ENCODE measurements around the gene OR4M2.
"Not testable (repeated sequence)": the region's sequence is repeated elsewhere in the genome, so short reads cannot be mapped to it uniquely, and the experiment has no call there.

OR4M2 gene

DNA sequence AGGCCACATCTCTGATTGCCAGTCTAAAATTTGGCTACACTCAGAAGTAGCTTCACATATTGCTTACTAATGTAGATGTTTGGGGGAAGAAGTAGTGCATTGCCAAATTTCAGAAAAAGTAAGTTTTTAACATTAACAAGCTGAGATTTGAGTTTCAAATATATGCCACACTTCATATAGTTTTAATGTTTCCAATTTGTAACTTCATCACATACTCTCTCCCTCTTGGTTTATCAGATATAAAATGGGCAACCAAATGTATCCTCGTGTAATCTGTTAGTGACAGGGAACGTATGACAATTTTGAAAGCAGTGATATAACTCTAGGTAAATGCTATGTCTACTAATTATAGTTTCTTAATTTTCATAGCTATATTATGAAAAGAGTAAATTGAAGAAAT, at the start of gene OR4M2:
Gene OR4M2 (plus strand): TSS at position 301 of the 400 bp plus-strand sequence. CDS start 98 bp downstream, at position 399.
- DNase-seq (ENCODE audit: extremely low spot score); CTCF ChIA-PET; POLR2A ChIA-PET: not testable (repeated sequence)

- POLR2A ChIA-PET; DNase-seq (ENCODE audit: extremely low spot score); CTCF ChIA-PET: not testable (repeated sequence)
Measured at GRCh38 chr15:22069267-22069666, 11.1 kb upstream of the OR4M2 start.

DNA sequence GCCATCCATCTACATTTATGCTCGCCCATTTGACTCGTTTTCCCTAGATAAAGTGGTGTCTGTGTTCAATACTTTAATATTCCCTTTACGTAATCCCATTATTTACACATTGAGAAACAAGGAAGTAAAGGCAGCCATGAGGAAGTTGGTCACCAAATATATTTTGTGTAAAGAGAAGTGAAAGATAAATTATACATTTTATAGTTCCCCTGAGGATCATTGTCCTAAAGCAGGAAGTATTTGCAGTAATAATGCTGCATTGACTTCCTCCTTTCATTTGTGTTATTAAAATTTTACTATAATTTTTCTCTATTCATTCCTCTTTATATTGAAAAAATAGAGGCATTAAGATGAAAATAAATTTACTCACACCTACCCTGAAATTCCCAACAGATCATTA, 1.1 kb downstream of the OR4M2 start:
- POLR2A ChIA-PET; DNase-seq (ENCODE audit: extremely low spot score); CTCF ChIA-PET: not testable (repeated sequence)

- DNase-seq (ENCODE audit: extremely low spot score); POLR2A ChIA-PET; CTCF ChIA-PET: not testable (repeated sequence)
Measured at GRCh38 chr15:22098616-22099253, 18.4 kb downstream of the OR4M2 start.

- CTCF ChIA-PET; POLR2A ChIA-PET; DNase-seq (ENCODE audit: extremely low spot score): not testable (repeated sequence)
Measured at GRCh38 chr15:22099289-22099891, 19.1 kb downstream of the OR4M2 start.

DNA sequence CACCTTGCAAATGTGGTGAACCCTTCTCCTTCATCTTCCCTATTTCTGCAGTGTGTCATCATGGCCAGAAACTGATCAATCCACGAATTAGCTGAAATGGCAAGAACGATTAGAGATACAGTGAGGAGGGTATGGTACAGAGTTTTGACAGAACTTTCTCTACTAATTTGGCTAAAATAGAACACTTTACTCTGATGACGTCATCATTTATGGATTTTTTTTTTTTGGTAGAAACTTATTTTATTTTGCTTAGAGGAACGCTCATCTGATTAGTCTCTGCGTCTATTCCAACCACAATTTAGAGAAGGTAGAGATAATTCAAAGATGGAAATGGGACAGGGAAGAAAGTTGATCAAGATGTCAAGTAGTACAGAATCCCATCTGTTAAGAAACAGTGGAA, 41.7 kb downstream of the OR4M2 start:
- DNase-seq (ENCODE audit: extremely low spot score); POLR2A ChIA-PET; CTCF ChIA-PET: not testable (repeated sequence)

Data from GM10248 (cell line).